GM18499 (cell line): Measurements from ENCODE around the gene SPAAR.
"Not testable (repeated sequence)": the region's sequence is repeated elsewhere in the genome, so short reads cannot be mapped to it uniquely, and the experiment has no call there.

Source experiments
- ATAC-seq: cut with Tn5 transposase; IDR thresholded peaks from one replicate; pipeline ENCODE4 v1.9.1; 2021; ENCODE audit warnings: moderate number of reproducible peaks; ENCODE audit not compliant: insufficient read depth, unreplicated experiment

Gene SPAAR

DNA sequence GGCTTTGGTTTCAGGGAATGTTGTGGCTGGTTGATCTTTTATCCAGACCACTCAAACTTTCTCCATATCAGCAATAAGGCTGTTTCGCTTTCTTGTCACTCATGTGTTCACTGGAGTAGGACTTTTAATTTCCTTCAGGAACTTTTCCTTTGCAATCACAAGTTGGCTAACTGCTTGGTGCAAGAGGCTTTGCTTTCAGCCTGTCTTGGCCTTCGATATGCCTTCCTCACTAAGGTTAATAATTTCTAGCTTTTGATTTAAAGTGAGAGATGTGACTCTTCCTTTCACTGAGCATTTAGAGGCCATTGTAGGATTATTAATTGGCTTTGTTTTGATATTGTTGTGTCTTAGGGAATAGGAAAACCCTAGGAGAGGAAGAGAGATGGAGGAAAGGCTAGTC lies 10.3 kb upstream of the SPAAR start:
- ATAC-seq = no peak

DNA sequence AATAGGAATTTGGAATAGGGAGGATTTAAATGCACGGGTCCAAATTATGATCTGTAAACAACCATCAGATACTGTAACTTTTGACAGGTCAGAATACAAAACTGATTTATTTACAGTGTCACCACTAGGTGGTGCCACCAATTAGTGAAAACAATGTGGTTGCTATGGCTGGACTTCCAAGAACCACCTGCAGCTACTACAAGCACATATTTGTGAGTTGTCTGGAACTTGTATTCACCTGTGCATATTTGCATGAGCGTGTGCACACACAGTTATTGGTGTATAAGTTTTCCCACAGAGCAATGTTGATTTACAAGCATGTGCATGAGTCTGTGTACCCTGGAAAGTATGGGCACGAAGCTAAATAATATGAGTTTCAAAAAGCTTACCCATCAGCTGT lies 6.2 kb upstream of the SPAAR start:
- ATAC-seq = no peak

DNA sequence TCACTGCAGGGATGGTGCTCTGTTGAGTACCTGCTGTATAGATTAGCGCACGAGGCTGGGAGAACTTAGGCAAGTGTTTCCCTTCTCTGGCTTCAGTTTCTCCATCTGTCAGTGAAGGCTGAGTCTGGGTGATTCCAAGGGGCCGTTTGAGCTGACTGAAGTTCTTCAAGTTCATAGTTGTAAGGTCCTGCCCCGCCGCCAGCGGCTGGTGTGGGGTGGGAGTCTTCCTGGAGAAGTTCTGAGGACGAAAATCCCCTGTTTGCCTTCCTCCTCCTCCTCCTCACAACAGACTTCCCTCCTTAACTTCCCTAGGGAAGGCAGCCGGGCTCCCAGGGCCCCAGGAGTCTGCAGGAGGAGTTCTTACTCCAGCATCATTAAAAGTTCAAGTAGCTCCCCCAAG lies 5.0 kb upstream of the SPAAR start:
- no peak for ATAC-seq

DNA sequence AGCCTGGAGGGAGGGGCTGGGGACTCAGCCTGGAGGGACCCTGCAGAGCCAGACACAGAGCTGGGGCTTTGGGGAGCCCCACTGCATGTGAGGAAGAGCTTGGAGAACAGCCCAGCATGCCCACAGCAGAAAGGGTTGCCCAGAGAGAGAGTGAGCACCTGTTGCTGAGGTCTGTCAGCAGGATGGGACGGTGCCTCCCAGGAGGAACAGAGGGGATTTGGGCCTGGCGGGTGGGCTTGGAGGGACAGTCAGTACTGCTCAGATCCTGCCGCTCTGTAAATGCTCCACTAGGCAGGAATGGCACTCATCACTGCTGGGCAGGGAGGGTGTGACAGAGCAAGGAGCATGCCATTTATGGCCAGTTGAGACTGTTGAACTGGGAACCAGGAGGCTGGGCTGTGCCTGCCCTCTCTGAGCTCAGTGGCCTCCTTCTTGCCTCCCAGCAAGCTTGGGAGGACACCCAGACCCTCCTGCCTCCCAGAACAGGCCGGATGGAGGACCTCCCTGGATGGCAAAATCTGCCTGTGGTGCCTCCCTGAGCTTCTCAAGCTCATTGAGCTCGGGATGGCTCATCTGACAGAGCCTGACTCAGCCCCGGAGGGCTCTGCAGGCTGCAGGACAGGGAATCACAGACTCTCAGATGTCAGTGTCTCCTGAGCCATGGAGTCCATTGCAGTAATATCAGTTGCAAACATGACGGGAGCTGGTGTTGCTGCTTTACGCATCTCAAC lies 4.1 kb upstream of the SPAAR start:
- ATAC-seq = no peak

DNA sequence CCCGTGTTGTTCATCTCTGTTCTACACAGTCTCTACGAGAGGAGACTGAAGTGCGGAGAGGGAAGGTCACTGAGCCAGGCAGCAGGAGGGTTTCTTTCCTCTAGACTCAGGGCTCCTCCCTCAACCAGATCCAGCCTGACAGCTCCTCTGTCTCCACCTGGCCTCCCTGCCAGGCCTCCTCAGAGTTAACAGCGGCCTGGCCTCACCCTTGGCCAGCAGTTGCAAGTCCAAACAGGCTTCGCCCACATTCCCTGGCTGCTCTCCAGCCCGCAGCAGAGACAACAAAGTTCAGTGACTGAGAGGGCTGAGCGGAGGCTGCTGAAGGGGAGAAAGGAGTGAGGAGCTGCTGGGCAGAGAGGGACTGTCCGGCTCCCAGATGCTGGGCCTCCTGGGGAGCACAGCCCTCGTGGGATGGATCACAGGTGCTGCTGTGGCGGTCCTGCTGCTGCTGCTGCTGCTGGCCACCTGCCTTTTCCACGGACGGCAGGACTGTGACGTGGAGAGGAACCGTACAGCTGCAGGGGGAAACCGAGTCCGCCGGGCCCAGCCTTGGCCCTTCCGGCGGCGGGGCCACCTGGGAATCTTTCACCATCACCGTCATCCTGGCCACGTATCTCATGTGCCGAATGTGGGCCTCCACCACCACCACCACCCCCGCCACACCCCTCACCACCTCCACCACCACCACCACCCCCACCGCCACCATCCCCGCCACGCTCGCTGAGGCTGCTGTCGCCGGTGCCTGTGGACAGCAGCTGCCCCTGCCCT lies 3.2 kb upstream of the SPAAR start, which contains the start of gene HRCT1:
Gene HRCT1, plus strand, starts transcription at position 291 of the 768 bp plus-strand sequence. Its CDS starts 86 bp downstream, at position 377.
- no peak for ATAC-seq

DNA sequence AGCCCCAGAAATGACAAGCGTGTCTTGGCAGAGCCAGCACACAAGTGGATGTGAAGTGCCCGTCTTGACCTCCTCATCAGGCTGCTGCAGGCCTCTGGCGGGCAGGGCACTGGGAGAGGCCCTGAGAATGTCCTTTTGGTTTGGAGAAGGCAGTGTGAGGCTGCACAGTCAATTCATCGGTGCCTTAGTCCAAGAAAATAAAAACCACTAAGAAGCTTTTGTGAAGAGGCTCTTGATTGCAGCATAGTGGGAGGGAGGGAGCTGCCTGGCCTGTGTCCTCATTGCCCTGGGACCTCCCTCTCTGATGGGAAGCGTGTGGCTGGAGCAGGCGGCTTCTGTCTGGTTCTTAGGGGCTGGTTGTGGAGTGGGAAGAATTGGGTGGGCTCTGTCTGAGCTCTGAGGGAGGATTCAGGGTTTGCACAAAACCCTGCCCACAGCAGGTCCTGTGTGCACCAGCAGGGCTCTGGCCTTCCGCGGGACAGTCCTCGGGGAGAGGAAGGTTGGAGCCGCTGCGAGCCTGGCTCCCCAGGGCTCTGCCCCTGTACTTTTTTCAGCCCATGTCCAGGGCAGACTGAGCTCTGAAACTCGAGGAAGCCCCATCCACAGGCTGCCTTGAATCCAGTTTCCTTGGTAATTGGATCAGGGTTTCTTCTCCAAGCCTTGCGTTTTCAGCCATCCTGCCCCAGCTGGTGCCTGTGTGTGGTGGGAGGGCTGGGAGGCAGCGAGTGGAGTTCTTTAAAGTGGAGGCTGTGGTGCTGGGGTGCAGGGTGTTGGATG lies 2.2 kb upstream of the SPAAR start:
- ATAC-seq = no peak

DNA sequence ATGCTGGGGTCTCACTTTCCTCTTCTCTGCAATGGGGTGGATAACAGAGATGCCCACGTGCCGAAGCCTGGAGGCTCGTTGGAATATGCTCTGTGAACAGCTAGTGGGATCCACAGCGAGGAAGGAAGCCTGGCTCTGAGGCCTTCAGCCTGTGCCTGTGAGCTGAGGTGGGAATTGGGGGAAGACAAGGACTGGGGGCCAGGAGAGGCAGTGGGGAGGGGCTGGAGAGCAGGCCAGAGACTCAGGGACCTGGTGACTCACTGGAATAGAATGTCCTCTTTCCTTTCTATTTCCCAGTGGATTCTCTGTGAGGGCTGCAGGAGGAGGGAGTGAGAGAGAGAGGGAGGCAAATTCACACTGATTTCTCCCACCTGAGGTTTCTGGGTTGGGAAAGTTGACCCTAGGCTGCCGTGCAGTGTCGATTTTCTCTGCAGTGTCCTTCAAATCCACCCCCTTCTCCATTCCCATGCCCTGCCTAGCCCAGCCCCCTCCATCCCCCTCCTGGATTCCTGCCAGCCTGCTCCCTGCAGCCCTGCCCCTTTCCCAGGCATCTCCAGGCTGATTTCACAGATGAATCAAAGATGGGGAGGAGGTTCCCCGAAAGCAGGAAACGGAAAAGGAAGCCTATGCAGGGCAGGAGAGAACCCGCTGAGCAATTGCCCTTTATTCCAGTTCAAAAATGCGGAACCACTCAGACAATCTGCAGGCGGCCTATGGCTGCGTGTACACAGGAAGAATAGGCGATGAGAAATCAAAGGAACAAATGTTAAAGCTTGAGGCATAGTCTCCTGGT lies 1.4 kb upstream of the SPAAR start:
- ATAC-seq = no peak

DNA sequence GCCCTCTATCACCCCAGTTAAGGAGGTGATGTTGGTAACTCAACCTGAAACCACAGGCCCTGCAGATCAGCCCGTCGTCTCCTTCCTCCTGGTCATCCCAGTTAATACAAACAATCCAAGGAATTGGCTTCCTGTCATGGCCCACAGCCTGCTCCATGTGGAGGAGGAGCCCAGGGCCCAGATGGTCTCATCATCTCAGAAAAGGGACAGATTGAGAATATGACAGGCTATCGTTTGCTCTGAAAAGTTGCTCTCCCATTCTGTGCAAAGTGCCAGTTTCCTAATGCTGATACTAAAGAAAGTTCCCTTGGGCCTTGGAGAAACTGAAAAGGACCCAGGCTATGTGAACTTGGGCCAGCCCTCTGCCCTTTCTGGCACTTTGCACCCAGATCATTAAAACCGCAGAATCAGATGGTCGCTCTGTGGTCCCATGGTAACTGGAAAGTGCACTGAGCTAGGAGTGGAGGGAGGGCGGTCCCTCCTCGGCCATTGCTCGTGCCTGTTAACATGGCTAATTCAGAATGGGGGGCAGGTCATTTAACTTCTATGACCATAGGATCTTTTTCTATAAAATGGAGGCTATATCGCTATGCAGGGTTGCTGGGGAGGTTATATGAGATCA lies 675 bp upstream of the SPAAR start:
- ATAC-seq = no peak

DNA sequence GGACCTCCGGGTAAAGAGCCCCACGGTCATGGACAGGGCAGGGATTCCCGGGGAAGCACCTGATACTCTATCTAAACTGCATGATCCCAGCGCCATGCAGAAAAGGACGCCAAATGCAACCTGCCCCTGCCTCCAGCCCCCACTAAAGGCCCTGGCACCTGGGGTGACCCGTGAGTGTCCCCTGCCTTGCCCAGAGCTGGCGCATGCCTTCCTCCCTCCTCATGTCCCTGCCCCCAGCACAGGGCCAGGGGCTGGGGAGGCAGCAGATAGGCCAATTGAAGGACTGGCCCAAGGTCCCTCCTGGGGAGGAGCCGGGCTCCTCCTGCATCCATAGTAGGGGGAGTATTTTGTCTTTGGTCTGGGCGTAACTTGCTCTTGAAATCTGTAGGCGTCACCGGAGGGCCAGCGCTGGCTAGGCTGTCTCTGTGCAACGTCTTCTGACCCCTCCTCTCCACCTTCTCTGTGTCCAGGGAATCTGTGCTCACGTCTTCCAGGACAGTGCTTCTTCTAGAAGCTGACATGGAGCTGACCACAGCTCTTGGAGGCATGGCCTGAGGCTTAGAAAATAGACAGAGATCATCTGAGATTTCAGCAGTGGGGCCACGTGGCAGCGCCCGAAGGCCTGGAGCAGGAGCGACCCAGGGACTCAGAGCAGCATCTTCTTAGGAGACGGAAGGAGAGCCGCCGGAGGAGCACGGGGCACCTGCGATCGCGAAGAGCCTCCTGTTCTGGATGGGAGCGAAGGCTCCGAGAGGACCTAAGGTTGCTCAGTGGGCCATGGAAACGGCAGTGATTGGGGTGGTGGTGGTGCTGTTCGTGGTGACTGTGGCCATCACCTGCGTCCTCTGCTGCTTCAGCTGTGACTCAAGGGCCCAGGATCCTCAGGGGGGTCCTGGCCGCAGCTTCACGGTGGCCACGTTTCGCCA lies 660 bp downstream of the SPAAR start:
- no peak for ATAC-seq

DNA sequence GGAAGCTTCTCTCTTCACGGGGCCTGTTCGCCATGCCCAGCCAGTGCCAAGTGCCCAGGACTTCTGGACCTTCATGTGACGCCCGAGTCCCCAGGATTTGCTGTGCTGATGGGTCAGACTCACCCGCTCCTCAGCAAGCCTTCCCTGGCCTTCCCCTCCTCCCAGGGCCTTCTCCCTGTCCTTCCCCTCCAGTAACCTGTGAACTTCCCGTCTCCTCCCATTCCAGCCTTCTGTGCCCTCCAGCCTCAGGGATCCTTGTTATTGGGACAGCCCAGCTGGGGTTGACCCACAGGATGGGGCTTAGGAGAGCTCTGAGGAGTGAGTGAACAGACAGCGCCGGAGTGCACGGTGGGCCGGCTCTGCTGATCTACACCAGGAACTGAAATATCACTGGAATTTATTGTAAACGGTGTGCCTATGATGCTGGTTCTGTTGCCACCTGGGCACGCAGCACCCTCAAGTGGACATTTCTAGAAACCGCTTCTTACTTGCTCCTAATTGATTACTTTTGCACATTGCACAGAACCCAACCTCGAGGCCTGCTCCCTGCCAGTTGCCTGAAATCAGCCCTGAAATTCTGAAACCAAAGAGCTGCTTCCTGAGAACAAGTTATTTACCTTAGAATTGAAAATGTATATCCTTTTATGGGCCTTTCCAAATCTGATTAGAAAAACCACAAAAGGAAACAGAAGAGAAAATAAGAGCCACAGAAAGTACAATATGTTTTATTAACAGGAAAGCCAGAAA lies 1.5 kb downstream of the SPAAR start:
- ATAC-seq = no peak

DNA sequence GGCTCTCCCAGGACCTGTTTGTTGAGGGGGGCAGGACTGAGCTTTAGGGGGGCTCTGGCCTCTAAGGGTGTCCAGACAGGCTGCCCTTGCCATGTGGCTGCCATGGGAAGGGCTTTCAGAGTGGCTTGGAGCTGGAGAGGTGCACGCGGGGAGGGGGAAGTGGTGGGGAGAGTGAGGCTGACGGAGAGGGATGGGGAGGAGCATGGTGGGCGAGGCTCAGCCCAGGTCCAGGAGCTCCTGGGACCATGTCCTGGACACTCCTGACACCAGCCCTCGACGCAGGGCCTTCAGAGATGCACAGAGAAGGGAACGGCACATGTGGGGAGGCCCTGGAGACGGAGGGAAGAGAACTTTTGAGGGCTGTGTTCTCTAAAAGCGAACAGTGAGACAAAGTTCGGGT lies 2.4 kb downstream of the SPAAR start:
- no peak for ATAC-seq

DNA sequence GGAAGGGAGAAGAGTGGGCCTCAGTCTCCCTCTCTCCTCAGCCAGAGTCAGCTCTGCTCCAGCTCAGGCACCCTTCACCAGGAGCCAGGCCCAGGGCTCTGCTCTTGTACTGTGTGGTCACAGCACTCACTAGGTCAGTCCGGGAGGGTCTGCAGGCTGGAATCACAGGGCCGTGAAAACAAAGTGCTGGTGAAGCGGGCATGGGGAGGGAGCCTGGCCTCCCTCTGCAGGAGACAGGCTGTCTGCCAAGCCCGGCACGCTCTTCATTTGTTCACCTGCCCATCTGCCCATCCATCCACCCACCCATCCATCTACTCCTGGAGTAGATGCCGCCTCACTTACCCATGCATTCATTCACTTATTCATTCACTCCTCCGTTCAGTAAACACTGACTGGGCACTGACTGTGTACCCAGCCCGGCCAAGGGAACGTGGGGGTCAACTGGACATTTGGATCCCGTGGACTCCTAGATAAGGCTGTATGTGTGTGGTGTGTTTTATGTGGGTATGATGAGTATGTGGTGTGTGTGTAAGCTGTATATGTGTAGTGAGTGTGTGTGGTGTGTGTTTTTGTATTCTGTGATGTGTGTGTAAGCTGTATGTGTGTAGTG lies 3.6 kb downstream of the SPAAR start:
- no peak for ATAC-seq

DNA sequence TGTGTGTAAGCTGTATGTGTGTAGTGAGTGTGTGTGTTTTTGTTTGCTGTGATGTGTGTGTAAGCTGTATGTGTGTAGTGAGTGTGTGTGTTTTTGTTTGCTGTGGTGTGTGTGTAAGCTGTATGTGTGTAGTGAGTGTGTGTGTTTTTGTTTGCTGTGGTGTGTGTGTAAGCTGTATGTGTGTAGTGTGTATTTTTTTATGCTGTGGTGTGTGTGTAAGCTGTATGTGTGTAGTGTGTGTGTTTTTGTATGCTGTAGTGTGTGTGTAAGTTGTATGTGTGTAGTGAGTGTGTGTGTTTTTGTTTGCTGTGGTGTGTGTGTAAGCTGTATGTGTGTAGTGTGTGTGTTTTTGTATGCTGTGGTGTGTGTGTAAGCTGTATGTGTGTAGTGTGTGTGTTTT lies 4.1 kb downstream of the SPAAR start:
- ATAC-seq = not testable (repeated sequence)

DNA sequence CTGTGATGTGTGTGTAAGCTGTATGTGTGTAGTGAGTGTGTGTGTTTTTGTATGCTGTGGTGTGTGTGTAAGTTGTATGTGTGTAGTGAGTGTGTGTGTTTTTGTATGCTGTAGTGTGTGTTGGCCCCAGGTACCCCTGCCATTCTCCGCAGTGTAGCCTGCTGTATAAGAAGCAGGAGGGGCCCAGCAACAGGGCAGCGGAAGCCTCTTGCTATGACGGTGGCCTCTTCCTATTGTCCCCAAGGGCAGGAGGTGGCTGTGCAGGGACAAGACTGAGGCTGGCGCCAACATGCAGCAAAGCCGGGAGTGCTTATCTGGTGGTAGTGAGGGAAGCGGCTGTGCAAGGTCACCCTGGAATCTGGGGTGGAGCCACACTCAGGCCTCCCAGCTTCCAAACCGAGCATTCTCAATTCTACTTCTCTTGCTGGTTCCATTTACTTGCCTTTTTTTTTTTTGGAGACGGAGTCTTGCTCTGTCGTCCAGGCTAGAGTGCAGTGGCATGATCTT lies 5.1 kb downstream of the SPAAR start:
- ATAC-seq = no peak

DNA sequence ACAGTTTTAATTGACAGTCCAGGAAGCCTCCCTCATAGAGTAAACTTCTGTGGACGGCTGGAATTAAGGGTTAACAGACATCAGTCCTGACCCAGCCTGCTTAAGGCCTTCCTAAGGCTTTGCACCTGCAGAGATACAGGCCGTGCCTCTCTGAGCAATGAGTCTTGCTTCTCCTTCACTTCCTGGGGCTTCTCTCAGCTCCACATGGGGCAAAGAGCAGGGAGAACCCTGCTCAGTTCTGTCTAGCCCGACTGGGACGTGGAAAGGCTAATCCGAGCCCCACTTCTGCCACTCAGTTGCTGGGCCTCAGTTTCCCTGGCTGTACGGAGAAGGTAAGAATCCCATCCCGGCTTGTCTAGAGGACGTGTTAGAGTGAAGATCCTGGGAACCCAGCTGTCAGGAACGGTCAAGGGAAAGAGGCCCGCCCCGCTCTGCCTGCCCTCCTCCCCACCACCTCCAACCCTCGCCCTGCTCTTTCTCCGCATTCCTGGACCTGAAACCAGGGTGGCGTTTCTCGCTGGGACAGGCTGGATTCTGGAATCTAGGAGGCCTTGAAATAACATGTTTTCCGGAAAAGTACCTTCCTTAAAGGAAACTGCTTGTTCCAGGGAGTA lies 6.5 kb downstream of the SPAAR start:
- ATAC-seq = no peak

DNA sequence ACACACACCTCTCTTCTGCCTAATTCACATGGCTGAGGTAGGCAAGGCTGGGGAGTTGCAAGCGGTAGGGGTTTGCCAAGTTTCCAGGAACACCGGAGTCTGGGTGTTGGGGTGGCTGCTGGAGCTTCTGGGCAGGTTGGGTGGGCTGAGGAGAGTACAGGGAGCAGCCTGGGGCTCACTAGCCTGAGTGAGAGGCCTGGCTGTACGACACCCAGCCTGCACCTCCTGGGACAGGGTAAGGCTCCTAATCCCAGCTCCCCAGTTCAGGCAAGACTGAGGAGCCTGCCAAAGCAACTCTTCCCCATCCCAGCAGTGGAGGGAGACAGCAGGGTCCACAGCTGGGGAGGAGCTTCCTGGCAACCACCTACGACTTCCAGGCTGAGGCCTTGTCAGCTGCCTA lies 8.0 kb downstream of the SPAAR start:
- ATAC-seq = no peak

DNA sequence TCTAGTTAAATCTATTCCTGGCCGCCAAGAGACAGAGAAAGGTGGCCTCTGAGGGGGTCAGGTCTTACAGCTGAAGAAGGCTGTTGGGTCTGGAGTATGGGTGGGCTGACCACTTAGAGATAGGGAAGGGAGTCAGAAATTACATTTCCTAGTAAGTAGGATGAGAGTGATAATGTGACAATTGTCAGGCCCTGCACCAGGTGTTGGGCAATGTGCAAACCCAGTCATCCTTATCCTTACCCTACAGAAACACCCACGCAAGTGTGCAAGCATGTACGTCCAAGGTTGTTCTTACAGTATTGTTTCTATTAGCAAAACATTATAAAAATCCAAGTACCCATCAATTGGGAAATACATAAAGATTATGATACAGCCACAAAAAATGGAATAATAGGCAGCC lies 9.5 kb downstream of the SPAAR start:
- ATAC-seq = no peak
